K562 (cell line): ENCODE data around the gene SNRNP70. TPM values are rescaled to one million over a fixed set of nuclear protein-coding genes. Genes with fewer than 3 reads are reported as not detected.
A peak's percentile ranks its signal among the peaks of the same experiment; 100 is the strongest.

ENCODE experiments used
- ARID4B ChIP-seq: sonication (generic); formaldehyde crosslinking; IDR thresholded peaks from 2 replicates; pipeline ENCODE4 v1.8.0; 2022; ENCODE audit warnings: mild to moderate bottlenecking, missing genetic modification reagents
- CREM ChIP-seq: IDR thresholded peaks from 2 replicates; pipeline ENCODE4 v1.6.1; 2014; ENCODE audit warnings: antibody characterized with exemption, low read depth
- E2F6 ChIP-seq, 2 experiments: IDR thresholded peaks; 2 replicates each; pipeline ENCODE4 v1.6.1; 2011; ENCODE audit warnings: borderline replicate concordance in 1 of 2, control low read depth in 1 of 2, low read depth in 1 of 2, low read length in 1 of 2, mild to moderate bottlenecking in 1 of 2, mixed read lengths in 1 of 2, moderate library complexity in 1 of 2; ENCODE audit not compliant: insufficient read depth in 1 of 2, insufficient read length in 1 of 2, poor library complexity in 1 of 2, severe bottlenecking in 1 of 2; ENCODE audit errors: extremely low read depth in 1 of 2
- KDM2B ChIP-seq: fragments of 250-450 bp; sonication (Bioruptor Pico); IDR thresholded peaks from 2 replicates; pipeline ENCODE4 v1.8.0; 2021; ENCODE audit warnings: mild to moderate bottlenecking, moderate library complexity
- POLR2A ChIP-seq: fragments of 450-650 bp; conservative IDR thresholded peaks from 2 replicates; pipeline ENCODE4 v1.6.1; 2016
- POLR2AphosphoS5 ChIP-seq: IDR thresholded peaks from 2 replicates; pipeline ENCODE4 v1.6.1; 2011; ENCODE audit warnings: mild to moderate bottlenecking, low read depth, low read length, moderate library complexity; ENCODE audit not compliant: control insufficient read depth, insufficient read depth
- USF1 ChIP-seq: sonication (generic); formaldehyde crosslinking; IDR thresholded peaks from 2 replicates; pipeline ENCODE4 v1.9.0; 2022; ENCODE audit warnings: mild to moderate bottlenecking, missing genetic modification reagents
- ZNF639 ChIP-seq, 2 experiments: fragments of 200-800 bp in 1 of 2; sonication (Bioruptor generic) in 1 of 2; sonication (generic) in 1 of 2; formaldehyde crosslinking in 1 of 2; IDR thresholded peaks in 1 of 2; conservative IDR thresholded peaks in 1 of 2; 2 replicates each; pipeline versions ENCODE4 v1.5.0 to v1.6.1; 2016 to 2020; ENCODE audit warnings: missing compliant biosample characterization in 1 of 2, missing genetic modification characterization in 1 of 2, missing genetic modification reagents in 1 of 2
- polyA plus RNA-seq, 8 experiments: library from polyadenylated mRNA; depleted of rRNA in 4 of 8; stranded (reverse) in 5 of 8; unstranded in 3 of 8; fragments of >200 nt; fragmentation: Nextera tagmentation in 2 of 8; fragmentation: Illumina TruSeq in 1 of 8; extraction: Ambion mirVana in 2 of 8; extraction: Trizol in 1 of 8; gene quantifications; 2 replicates each; pipeline versions ENCODE4 v1.2.1 to v1.2.3, GENCODE V29; 2011 to 2014; ENCODE audit warnings: inconsistent platforms in 1 of 8, missing spikeins in 1 of 8
- total RNA-seq, 7 experiments: library from RNA; depleted of rRNA in 6 of 7; stranded (reverse); fragments of >200 nt in 6 of 7; fragmentation: Illumina TruSeq in 2 of 7; extraction: Trizol in 2 of 7; gene quantifications; 2 replicates each; pipeline versions ENCODE4 v1.2.1 to v1.2.3, GENCODE V29; 2011 to 2021; ENCODE audit warnings: low replicate concordance in 1 of 7
- TF ChIP-seq, protein P1 (sequence below), 2 experiments: fragments of 450-650 bp in 1 of 2; IDR thresholded peaks; 2 replicates each; pipeline ENCODE4 v1.6.1; 2011 to 2017; ENCODE audit warnings: low read depth in 2 of 2, antibody characterized with exemption in 1 of 2, borderline replicate concordance in 1 of 2, low read length in 1 of 2, mild to moderate bottlenecking in 1 of 2, mixed read lengths in 1 of 2; ENCODE audit not compliant: control insufficient read depth in 1 of 2
- TF ChIP-seq, protein P2 (sequence below): sonication (generic); formaldehyde crosslinking; IDR thresholded peaks from 2 replicates; pipeline ENCODE4 v1.8.1; 2023; ENCODE audit warnings: mild to moderate bottlenecking, missing genetic modification reagents, moderate library complexity

Gene SNRNP70
- total and polyA plus RNA-seq, 9 of the 15 experiments (the other 6 are each of a cell fraction or from before 2014, with no cell fraction given) = 2.8 to 496 (median 136) TPM

DNA sequence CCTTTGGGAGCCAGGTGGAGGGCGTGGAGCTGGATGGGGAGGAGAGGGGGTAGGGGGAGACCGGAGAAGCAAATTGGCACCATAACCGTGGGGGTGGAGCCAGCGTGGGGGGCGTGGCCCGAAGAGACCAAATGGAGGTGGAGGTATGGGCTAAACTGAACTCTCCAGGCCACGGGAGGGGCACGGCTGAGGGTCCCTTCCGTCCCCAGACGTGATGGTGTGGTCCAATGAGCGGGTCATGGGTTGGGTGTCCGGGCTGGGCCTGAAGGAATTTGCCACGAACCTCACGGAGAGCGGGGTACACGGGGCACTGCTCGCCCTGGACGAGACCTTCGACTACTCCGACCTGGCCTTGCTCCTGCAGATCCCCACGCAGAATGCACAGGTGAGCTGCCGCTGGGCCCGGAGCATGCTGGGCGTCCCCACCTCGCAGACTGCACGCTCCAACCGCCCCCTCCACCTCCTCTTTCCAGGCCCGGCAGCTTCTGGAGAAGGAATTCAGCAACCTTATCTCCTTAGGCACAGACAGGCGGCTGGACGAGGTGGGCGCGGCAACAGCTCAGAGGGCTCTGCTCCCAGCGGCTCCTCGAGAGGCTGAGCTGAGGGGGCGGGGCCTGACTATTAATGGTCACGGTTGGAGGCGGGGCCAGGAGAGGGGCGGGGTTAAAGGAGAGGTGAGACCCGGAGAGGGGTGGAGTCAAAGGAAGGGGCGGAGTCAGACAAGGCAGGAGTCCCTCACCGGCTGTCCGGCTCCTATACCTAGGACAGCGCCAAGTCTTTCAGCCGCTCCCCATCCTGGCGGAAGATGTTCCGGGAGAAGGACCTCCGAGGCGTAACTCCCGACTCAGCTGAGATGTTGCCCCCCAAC, 63.8 kb downstream of the SNRNP70 start (continued):
- TF ChIP-seq ZNF639 (CRISPR knock-in tag; conservative IDR thresholded peaks at IDR 0.05 in 1 of 2, IDR thresholded peaks at IDR 0.05 in 1 of 2) (0 out of 4 replicates have a peak, but pooled peaks of 1 of the 2 experiments have one; percentile 16), E2F6 (IDR thresholded peaks at IDR 0.05; ENCODE audit: borderline replicate concordance in 1 of 2, extremely low read depth in 1 of 2, insufficient read depth in 1 of 2, insufficient read length in 1 of 2, low read depth in 1 of 2, low read length in 1 of 2, poor library complexity in 1 of 2, severe bottlenecking in 1 of 2) (peak; percentile 21 to 37), USF1 (CRISPR knock-in tag) (peak; percentile 29; the same call in 1 of the 2 replicates), POLR2A (peak; percentile 33; the same call in 1 of the 2 replicates), CREM (peak; percentile 49; the same call in 1 of the 2 replicates), POLR2AphosphoS5 (peak; percentile 75), KDM2B (CRISPR knock-in tag) (0 out of 2 replicates have a peak, but pooled peaks have one; percentile 7), ARID4B (peak; percentile 41)
- TF ChIP-seq, protein P1, sequence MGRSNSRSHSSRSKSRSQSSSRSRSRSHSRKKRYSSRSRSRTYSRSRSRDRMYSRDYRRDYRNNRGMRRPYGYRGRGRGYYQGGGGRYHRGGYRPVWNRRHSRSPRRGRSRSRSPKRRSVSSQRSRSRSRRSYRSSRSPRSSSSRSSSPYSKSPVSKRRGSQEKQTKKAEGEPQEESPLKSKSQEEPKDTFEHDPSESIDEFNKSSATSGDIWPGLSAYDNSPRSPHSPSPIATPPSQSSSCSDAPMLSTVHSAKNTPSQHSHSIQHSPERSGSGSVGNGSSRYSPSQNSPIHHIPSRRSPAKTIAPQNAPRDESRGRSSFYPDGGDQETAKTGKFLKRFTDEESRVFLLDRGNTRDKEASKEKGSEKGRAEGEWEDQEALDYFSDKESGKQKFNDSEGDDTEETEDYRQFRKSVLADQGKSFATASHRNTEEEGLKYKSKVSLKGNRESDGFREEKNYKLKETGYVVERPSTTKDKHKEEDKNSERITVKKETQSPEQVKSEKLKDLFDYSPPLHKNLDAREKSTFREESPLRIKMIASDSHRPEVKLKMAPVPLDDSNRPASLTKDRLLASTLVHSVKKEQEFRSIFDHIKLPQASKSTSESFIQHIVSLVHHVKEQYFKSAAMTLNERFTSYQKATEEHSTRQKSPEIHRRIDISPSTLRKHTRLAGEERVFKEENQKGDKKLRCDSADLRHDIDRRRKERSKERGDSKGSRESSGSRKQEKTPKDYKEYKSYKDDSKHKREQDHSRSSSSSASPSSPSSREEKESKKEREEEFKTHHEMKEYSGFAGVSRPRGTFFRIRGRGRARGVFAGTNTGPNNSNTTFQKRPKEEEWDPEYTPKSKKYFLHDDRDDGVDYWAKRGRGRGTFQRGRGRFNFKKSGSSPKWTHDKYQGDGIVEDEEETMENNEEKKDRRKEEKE (IDR thresholded peaks at IDR 0.05; ENCODE audit: borderline replicate concordance in 1 of 2, control insufficient read depth in 1 of 2, low read depth in 2 of 2, low read length in 1 of 2) = peak in 1 of 2 experiments; percentile 28; a peak in 1 of 4 replicates
- TF ChIP-seq, protein P2, sequence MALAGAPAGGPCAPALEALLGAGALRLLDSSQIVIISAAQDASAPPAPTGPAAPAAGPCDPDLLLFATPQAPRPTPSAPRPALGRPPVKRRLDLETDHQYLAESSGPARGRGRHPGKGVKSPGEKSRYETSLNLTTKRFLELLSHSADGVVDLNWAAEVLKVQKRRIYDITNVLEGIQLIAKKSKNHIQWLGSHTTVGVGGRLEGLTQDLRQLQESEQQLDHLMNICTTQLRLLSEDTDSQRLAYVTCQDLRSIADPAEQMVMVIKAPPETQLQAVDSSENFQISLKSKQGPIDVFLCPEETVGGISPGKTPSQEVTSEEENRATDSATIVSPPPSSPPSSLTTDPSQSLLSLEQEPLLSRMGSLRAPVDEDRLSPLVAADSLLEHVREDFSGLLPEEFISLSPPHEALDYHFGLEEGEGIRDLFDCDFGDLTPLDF (CRISPR knock-in tag) = 0 out of 2 replicates have a peak, but pooled peaks have one; percentile 33
